ENCODE data around the gene TAF13.

TAF13 gene

GRCh38 chr1:109084563-109085517 is 9.0 kb upstream of the TAF13 start:
- DNase-seq (ENCODE audit: low read depth), result no peak
- no peak overlapping the region for H3K4me3 ChIP-seq (ENCODE audit: low read depth, low read length)
- no peak for TF ChIP-seq CTCF (IDR thresholded peaks at IDR 0.05; ENCODE audit: low read depth, low read length, missing control alignments)

DNA sequence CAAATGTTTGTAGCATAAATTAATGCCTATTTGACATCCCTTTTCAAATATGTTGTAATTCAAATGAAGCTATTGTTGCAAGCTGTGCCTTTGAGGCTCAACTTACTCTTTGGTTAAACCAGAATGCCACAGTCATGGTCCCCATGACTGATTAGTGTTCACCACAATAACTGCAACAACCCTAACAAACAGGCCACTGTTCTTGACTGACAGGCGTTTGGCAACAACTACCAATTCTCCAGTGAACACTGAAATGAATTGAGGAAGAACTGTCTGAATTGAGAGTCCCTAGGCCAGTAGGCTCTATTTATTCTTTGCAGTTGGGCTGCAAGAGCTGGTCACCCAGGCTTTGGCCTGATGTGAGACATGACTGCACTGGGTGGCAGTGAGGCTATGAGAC is 8.1 kb upstream of the TAF13 start:
- no peak for TF ChIP-seq CTCF (IDR thresholded peaks at IDR 0.05; ENCODE audit: low read depth, low read length, missing control alignments)
- no peak for DNase-seq (ENCODE audit: low read depth)
- H3K4me3 ChIP-seq (ENCODE audit: low read depth, low read length), result no peak overlapping the region

- H3K4me3 ChIP-seq (ENCODE audit: low read depth, low read length), result no peak overlapping the region
- DNase-seq (ENCODE audit: low read depth), result no peak
- no peak for TF ChIP-seq CTCF (IDR thresholded peaks at IDR 0.05; ENCODE audit: low read depth, low read length, missing control alignments)
Measured at GRCh38 chr1:109083501-109083900, 7.7 kb upstream of the TAF13 start.

DNA sequence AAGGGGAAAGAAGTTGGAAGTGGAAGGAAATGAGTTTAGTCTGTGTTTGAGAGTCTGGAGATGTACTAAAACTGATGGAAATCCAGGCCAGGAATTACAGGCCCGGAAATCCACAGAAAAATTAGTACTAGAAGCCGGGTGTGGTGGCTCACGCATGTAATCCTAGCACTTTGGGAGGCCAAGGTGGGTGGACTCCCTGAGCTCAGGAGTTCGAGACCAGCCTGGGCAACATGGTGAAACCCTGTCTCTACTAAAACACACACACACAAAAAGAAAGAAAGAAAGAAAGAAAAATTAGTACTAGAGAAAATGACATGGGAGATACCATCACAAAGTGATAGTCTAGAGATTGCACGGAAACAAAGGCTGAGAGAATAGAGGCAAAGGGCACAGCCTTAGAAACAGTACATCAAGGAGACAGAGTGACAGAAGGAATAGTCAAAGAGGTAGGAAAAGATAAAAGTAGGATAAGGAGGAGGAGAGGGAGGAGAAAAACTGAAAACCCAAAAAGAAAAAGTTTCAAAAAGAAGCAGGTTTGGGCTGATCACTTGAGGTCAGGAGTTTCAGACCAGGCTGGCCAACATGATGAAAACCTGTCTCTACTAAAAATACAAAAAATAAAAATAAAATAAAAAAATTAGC is 4.8 kb upstream of the TAF13 start:
- DNase-seq (ENCODE audit: low read depth), result no peak
- TF ChIP-seq CTCF (IDR thresholded peaks at IDR 0.05; ENCODE audit: low read depth, low read length, missing control alignments), result no peak
- H3K4me3 ChIP-seq (ENCODE audit: low read depth, low read length), result no peak overlapping the region

DNA sequence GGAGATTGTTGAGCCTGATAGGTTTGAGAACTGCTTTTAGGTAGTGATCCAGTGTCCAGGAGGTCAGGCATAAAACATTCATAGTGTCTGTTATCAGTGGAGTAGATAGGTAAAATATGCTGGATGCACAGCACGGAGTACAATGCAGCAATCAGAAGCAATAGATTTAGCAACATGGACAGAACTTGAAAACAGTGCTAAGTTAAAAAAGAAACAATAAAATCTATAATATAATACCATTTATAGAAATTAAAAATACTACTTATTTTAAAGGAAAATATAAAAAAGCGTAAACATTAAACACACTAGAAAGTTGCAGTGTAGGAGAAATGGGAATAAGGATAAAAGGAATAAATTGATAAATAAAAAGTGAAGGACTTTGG is 3.4 kb upstream of the TAF13 start:
- no peak overlapping the region for H3K4me3 ChIP-seq (ENCODE audit: low read depth, low read length)
- TF ChIP-seq CTCF (IDR thresholded peaks at IDR 0.05; ENCODE audit: low read depth, low read length, missing control alignments), result no peak
- DNase-seq (ENCODE audit: low read depth), result no peak

- TF ChIP-seq CTCF (IDR thresholded peaks at IDR 0.05; ENCODE audit: low read depth, low read length, missing control alignments), result no peak
Measured at GRCh38 chr1:109078317-109078716, 2.5 kb upstream of the TAF13 start.

More at GRCh38 chr1:109078317-109078716, 2.5 kb upstream of the TAF13 start:
- no peak overlapping the region for H3K4me3 ChIP-seq (ENCODE audit: low read depth, low read length)
- no peak for DNase-seq (ENCODE audit: low read depth)

Measured in GM12864 (cell line).